GM12865 (cell line): Measurements from ENCODE around the gene CIC.
"Not testable (repeated sequence)": the region's sequence is repeated elsewhere in the genome, so short reads cannot be mapped to it uniquely, and the experiment has no call there.

ENCODE experiments used
- DNase-seq: peaks from one replicate; pipeline ENCODE4 v3.0.0; 2010; ENCODE audit warnings: low read depth
- H3K4me3 ChIP-seq: 2 replicates; pipeline ENCODE4 v1.5.1; 2011; ENCODE audit warnings: mild to moderate bottlenecking, low read depth, low read length, control low read depth
- TF ChIP-seq, protein P1 (sequence below): IDR thresholded peaks from 2 replicates; pipeline ENCODE4 v1.5.1; 2011; ENCODE audit warnings: low read length, control low read depth, low read depth, inconsistent platforms; ENCODE audit not compliant: insufficient read depth; ENCODE audit errors: missing control alignments

The CIC gene

DNA sequence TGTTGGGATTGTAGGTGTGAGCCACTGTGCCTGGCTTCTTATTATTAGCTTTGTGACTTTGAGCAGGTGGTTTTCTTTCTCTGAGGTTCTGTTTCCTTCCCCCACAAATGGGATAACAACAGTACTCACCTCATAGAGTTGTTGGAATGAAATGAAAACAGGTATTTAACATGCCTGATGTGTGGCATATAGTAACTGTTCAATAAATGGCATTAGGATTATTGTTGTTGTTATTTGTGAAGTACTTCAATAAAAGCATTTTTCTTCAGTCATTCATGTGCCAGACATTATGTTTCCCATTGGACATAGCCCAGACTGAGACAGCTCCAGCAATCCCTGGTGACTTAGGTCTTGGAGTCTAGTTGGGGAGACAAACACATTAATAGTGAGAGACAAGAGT, 57.9 kb downstream of the CIC start:
- TF ChIP-seq, protein P1, sequence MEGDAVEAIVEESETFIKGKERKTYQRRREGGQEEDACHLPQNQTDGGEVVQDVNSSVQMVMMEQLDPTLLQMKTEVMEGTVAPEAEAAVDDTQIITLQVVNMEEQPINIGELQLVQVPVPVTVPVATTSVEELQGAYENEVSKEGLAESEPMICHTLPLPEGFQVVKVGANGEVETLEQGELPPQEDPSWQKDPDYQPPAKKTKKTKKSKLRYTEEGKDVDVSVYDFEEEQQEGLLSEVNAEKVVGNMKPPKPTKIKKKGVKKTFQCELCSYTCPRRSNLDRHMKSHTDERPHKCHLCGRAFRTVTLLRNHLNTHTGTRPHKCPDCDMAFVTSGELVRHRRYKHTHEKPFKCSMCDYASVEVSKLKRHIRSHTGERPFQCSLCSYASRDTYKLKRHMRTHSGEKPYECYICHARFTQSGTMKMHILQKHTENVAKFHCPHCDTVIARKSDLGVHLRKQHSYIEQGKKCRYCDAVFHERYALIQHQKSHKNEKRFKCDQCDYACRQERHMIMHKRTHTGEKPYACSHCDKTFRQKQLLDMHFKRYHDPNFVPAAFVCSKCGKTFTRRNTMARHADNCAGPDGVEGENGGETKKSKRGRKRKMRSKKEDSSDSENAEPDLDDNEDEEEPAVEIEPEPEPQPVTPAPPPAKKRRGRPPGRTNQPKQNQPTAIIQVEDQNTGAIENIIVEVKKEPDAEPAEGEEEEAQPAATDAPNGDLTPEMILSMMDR = no peak
- no peak for DNase-seq
- H3K4me3 ChIP-seq = no peak overlapping the region

DNA sequence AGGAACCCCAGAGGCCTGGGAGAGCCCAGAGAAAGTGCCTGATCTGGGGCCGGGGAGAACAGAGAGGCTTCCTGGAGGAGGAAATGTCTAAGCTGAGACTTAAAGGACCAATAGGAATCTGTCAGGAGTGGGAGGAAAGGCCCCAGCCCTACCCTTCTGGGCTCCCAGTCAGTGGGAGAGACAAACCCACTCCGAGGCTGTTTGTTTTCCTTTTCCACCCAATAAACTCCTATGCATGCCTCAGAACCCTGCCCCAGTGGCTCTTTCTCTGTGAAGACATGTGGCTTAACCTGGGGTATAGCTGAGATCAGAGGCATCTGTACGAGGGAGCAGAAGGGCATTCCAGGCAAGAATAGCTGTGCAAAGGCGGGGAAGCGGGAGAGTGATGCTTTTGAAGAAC, 58.3 kb downstream of the CIC start:
- H3K4me3 ChIP-seq = no peak overlapping the region
- TF ChIP-seq, protein P1 = no peak
- no peak for DNase-seq

DNA sequence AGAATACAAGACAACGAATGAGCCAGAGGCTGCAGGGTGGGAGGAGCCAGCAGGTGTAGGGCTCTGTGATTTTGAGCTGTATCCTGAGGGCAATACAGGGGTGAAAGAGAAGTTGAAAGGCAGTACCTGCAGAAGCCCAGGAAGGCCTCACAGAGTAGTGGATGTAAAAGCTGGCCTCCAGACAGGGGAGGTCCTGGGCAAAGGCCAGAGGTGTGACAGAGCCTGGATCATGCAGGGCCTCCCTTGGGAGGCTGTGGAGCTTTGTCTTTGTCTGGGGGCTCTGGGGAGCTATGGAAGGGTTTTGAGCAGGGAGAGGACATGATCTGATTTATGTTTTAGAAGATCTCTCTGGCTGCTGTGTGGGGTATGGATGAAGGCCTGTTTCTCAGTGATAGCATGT, 59.1 kb downstream of the CIC start:
- no peak overlapping the region for H3K4me3 ChIP-seq
- TF ChIP-seq, protein P1 = no peak
- DNase-seq = no peak

DNA sequence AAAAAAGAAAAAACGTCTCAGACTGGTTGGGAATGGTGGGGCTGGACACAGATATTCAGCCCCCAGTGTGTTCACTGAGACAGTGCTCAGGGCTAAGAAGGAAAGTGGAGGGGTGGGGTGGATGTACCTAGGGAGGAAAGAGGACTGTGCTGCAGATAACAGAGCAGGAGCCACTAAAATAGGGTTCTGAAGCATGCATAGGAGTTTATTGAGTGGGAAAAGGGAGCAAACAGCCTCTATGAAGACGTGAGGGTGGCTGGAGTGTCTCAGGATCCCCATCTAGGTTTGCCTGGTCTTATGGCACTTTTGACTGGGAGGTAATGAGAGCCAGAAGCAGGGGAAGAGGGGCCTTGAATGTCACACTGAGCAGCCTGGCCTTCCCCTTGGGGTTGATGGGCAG, 59.8 kb downstream of the CIC start:
- TF ChIP-seq, protein P1 = no peak
- no peak for DNase-seq
- no peak overlapping the region for H3K4me3 ChIP-seq

DNA sequence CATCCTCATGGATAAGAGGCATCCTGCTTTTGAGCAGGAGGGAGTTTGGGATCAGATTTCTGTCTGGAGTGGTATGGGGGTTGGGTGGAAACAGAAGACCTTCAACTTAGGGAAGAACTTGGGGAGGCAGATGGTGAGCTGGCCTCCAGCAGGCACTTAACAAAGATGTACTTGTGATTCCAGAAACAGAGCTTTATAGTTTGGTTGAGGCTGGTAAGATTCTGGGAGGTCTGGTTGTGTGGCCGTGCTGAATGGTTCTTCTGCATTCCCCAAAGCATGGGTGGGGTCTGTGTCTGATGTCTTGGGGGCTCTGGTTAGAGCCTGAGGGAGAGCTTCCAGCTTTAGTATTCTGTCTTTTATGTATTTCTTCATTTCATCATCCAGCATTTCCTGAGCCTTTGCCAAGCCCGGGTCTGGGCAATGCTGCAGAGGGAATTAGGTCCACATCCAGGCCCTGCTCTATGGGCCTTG, 61.2 kb downstream of the CIC start:
- H3K4me3 ChIP-seq = no peak overlapping the region
- TF ChIP-seq, protein P1 = no peak
- no peak for DNase-seq

DNA sequence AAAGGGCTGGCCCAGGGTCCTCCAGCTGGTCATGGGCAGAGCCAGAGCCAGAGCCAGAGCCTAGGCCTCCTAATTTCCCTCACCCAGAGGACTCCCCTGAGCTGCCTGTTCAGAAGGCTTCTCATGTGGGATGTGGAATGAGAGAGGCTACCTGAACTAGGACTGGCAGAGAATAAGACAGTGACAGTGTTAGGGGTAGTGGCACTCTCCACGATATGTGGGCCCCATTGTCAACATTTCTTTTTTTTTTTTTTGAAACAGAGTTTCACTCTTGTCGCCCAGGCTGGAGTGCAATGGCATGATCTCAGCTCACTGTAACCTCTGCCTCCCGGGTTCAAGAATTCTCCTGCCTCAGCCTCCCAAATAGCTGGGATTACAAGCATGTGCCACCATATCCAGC, 62.3 kb downstream of the CIC start:
- not testable (repeated sequence) for DNase-seq, H3K4me3 ChIP-seq

DNA sequence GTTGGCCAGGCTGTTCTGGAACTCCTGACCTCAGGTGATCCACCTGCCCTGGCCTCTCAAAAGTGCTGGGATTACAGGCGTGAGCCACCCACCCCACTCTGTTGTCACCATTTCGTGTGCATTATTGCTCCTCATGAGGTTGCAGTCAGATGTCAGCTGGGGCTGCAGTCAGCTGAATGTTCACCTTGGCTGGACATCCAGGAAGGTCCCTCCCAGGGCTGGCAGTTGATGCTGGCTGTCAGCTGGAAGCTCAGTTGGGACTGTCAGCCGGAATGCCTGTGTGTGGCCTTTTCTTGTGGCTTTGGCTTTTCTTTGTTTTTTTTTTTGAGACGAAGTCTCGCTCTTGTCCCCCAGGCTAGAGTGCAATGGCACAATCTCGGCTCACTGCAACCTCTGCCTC, 63.0 kb downstream of the CIC start:
- H3K4me3 ChIP-seq = no peak overlapping the region
- no peak for DNase-seq
- TF ChIP-seq, protein P1 = no peak
